Hepatocyte (in vitro differentiated cells): Measurements from ENCODE around the gene GPD2. TPM values are rescaled to one million over a fixed set of nuclear protein-coding genes. Genes with fewer than 3 reads are reported as not detected.

Experiments used
- DNase-seq: peaks from one replicate; pipeline ENCODE4 v3.0.0-alpha.2; 2016; ENCODE audit warnings: low spot score
- H2AFZ ChIP-seq: fragments of 200-600 bp; sonication (generic); 2 replicates; pipeline ENCODE4 v1.6.0; 2016; ENCODE audit warnings: antibody characterized with exemption, mild to moderate bottlenecking
- H3K27ac ChIP-seq: fragments of 200-600 bp; sonication (generic); 2 replicates; pipeline ENCODE4 v1.5.1; 2016; ENCODE audit warnings: mild to moderate bottlenecking
- H3K27me3 ChIP-seq: fragments of 200-600 bp; sonication (generic); 2 replicates; pipeline ENCODE4 v1.6.1; 2016
- H3K36me3 ChIP-seq: fragments of 200-600 bp; sonication (generic); replicated peaks from 2 replicates; pipeline ENCODE4 v1.5.1; 2016; ENCODE audit warnings: low read depth; ENCODE audit not compliant: insufficient read depth
- H3K4me1 ChIP-seq: fragments of 200-600 bp; sonication (generic); 2 replicates; pipeline ENCODE4 v1.5.1; 2016; ENCODE audit warnings: mild to moderate bottlenecking, moderate library complexity; ENCODE audit not compliant: insufficient read depth
- H3K4me2 ChIP-seq: fragments of 200-600 bp; sonication (generic); 2 replicates; pipeline ENCODE4 v1.6.0; 2016
- H3K4me3 ChIP-seq: fragments of 200-600 bp; sonication (generic); 2 replicates; pipeline ENCODE4 v1.5.1; 2016; ENCODE audit warnings: mild to moderate bottlenecking
- H3K79me2 ChIP-seq: fragments of 200-600 bp; sonication (generic); 2 replicates; pipeline ENCODE4 v1.6.0; 2017; ENCODE audit warnings: mild to moderate bottlenecking
- H3K9me2 ChIP-seq: fragments of 200-600 bp; sonication (generic); replicated peaks from 2 replicates; pipeline ENCODE4 v1.6.0; 2017; ENCODE audit warnings: mild to moderate bottlenecking; ENCODE audit not compliant: insufficient read depth
- H3K9me3 ChIP-seq: fragments of 200-600 bp; sonication (generic); 2 replicates; pipeline ENCODE4 v1.5.1; 2016; ENCODE audit warnings: low read depth, mild to moderate bottlenecking
- H4K20me1 ChIP-seq: fragments of 200-600 bp; sonication (generic); 2 replicates; pipeline ENCODE4 v1.6.0; 2016; ENCODE audit warnings: mild to moderate bottlenecking; ENCODE audit not compliant: insufficient read depth, poor library complexity, severe bottlenecking
- CTCF ChIP-seq: fragments of 200-600 bp; sonication (generic); IDR thresholded peaks from 2 replicates; pipeline ENCODE4 v1.5.1; 2016; ENCODE audit warnings: antibody characterized with exemption, mild to moderate bottlenecking; ENCODE audit not compliant: poor library complexity
- EZH2 ChIP-seq: fragments of 200-600 bp; sonication (generic); IDR thresholded peaks from 2 replicates; pipeline ENCODE4 v1.6.1; 2016; ENCODE audit warnings: antibody characterized with exemption, mild to moderate bottlenecking, borderline replicate concordance
- EZH2phosphoT487 ChIP-seq: fragments of 200-600 bp; sonication (generic); IDR thresholded peaks from one replicate; pipeline ENCODE4 v1.6.1; 2018; ENCODE audit warnings: antibody characterized with exemption, mild to moderate bottlenecking, low read depth, moderate library complexity; ENCODE audit not compliant: unreplicated experiment, severe bottlenecking
- WGBS: methylation state at CpG from one replicate; pipeline ENCODE4 v1.1.6; 2016; ENCODE audit warnings: low lambda C conversion rate; ENCODE audit errors: missing lambda C conversion rate; 5-methylcytosine and 5-hydroxymethylcytosine counted together
- polyA plus RNA-seq: library from polyadenylated mRNA; unstranded; fragments of >200 nt; fragmentation: Nextera tagmentation; extraction: Ambion mirVana; gene quantifications from 2 replicates; pipeline ENCODE4 v1.2.1, GENCODE V29; 2016
- total RNA-seq: library from RNA; depleted of rRNA; stranded (reverse); fragments of >200 nt; gene quantifications from 2 replicates; pipeline ENCODE4 v1.2.3, GENCODE V29; 2014

GPD2 gene
- total and polyA plus RNA-seq, 2 experiments from 2014 or later = 10.8 to 71.7 TPM

DNA sequence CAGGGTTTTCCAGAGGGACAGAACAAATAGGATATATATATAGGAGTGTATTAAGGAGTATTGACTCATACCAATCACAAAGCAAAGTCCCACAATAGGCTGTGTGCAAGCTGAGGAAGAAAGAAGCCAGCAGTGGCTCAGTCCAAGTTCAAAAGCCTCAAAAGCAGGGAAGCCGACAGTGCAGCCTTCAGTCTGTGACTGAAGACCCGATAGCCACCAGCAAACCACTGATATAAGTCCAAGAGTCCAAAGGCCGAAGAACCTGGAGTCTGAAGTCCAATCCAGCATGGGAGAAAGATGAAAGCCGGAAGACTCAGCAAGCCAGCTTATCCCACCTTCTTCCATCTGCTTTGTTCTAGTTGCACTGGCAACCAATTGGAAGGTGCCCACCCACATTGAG lies 39.0 kb upstream of the GPD2 start:
- Histone ChIP-seq H3K27me3 (no peaks in the 10 kb centered on the region), H3K9me3 (no peaks in the 10 kb centered on the region), H2AFZ (no peak overlapping the region), H3K4me2 (no peak overlapping the region), H3K9me2 (no peaks in the 10 kb centered on the region), H3K4me3 (no peak overlapping the region), H4K20me1 (no peaks in the 10 kb centered on the region), H3K36me3 (no peaks in the 10 kb centered on the region), H3K4me1 (peaks cover 7% of the 10 kb centered on the region), H3K79me2 (no peaks in the 10 kb centered on the region), H3K27ac (no peak overlapping the region)
- no peak for DNase-seq
- no peak for TF ChIP-seq CTCF
- no peak for TF ChIP-seq EZH2phosphoT487
- no peak for TF ChIP-seq EZH2
- WGBS = 91% methylated on average over 4 of the region's 4 CpGs

GRCh38 chr2:156398176-156398575 lies 38.0 kb upstream of the GPD2 start:
- TF ChIP-seq EZH2phosphoT487 (no peak), EZH2 (no peak), CTCF (no peak)
- Histone ChIP-seq H4K20me1 (no peaks in the 10 kb centered on the region), H3K36me3 (no peaks in the 10 kb centered on the region), H3K4me1 (peaks cover 9% of the 10 kb centered on the region), H3K27ac (no peak overlapping the region), H2AFZ (no peak overlapping the region), H3K9me2 (no peaks in the 10 kb centered on the region), H3K9me3 (no peaks in the 10 kb centered on the region), H3K79me2 (no peaks in the 10 kb centered on the region), H3K4me2 (no peak overlapping the region), H3K4me3 (no peak overlapping the region), H3K27me3 (no peaks in the 10 kb centered on the region)
- 90% methylated on average over 5 of the region's 5 CpGs for WGBS
- no peak for DNase-seq

GRCh38 chr2:156399224-156399949 lies 36.8 kb upstream of the GPD2 start:
- no peaks in the 10 kb centered on the region for H3K79me2 ChIP-seq
- H3K4me2 ChIP-seq = peak overlapping the region; percentile 70
- 38% methylated on average over 10 of the region's 10 CpGs for WGBS
- H3K9me2 ChIP-seq = no peaks in the 10 kb centered on the region
- peak; percentile 23 for DNase-seq
- peak overlapping the region; percentile 72 for H2AFZ ChIP-seq
- peak overlapping the region; percentile 70 for H3K4me3 ChIP-seq
- TF ChIP-seq EZH2phosphoT487 = no peak
- no peak for TF ChIP-seq CTCF
- peaks cover 9% of the 10 kb centered on the region for H3K4me1 ChIP-seq
- peak overlapping the region; percentile 95 for H3K27ac ChIP-seq
- H3K36me3 ChIP-seq = no peaks in the 10 kb centered on the region
- no peaks in the 10 kb centered on the region for H4K20me1 ChIP-seq
- H3K9me3 ChIP-seq = no peaks in the 10 kb centered on the region
- H3K27me3 ChIP-seq = no peaks in the 10 kb centered on the region
